ENCODE data around the gene SHH. TPM values are rescaled to one million over a fixed set of nuclear protein-coding genes. Genes with fewer than 3 reads are reported as not detected.

Gene SHH
- total RNA-seq, 1 experiment from 2014 or later: 0.11 TPM

DNA sequence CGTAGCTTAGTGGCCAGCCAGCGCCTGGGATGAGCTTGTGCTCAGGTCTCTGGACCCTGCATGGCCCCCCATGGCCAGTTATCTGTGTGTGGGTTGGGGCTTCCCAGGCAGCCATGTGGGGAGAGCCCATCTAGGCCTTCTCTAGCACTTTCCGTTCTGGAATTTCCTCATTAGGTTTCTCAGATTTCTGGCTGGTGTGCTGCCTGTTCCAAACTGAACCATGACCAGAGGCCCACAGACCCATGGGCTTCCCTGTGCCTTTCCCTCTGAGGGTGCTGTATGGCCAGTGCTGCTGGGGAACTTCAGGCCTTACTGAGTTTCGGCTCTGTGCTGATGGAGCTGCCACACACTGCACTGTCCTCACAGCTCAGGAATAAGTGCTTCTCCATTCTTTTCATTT is 50.2 kb downstream of the SHH start:
- Histone ChIP-seq H3K27me3 (ENCODE audit: low read length) (no peaks in the 10 kb centered on the region), H3K27ac (ENCODE audit: low read length) (no peak overlapping the region), H4K20me1 (ENCODE audit: low read length) (no peaks in the 10 kb centered on the region), H3F3A (ENCODE audit: low read length, unreplicated experiment) (no peaks in the 10 kb centered on the region), H3K4me1 (ENCODE audit: insufficient read depth, low read length) (no peaks in the 10 kb centered on the region), H3K9me2 (replicated peaks; ENCODE audit: low read length) (no peaks in the 10 kb centered on the region), H3K9me3 (ENCODE audit: low read length) (no peaks in the 10 kb centered on the region), H3K4me3 (ENCODE audit: low read length) (no peak overlapping the region), H3K4me2 (ENCODE audit: low read length) (no peak overlapping the region), H3K9ac (ENCODE audit: low read length) (no peak overlapping the region), H3K79me2 (ENCODE audit: low read length) (peaks cover 22% of the 10 kb centered on the region), H3K36me3 (ENCODE audit: low read depth, low read length) (peaks cover 8% of the 10 kb centered on the region), H2AFZ (ENCODE audit: low read length) (no peak overlapping the region)
- DNase-seq: no peak
- intact Hi-C loops (cut with micrococcal nuclease): no loop called here
- no peak for TF ChIP-seq EZH2 (IDR thresholded peaks at IDR 0.05; ENCODE audit: low read length, unreplicated experiment)
- no peak for TF ChIP-seq EZH2phosphoT487 (IDR thresholded peaks at IDR 0.05; ENCODE audit: borderline replicate concordance, low read length)
- TF ChIP-seq, protein P1, sequence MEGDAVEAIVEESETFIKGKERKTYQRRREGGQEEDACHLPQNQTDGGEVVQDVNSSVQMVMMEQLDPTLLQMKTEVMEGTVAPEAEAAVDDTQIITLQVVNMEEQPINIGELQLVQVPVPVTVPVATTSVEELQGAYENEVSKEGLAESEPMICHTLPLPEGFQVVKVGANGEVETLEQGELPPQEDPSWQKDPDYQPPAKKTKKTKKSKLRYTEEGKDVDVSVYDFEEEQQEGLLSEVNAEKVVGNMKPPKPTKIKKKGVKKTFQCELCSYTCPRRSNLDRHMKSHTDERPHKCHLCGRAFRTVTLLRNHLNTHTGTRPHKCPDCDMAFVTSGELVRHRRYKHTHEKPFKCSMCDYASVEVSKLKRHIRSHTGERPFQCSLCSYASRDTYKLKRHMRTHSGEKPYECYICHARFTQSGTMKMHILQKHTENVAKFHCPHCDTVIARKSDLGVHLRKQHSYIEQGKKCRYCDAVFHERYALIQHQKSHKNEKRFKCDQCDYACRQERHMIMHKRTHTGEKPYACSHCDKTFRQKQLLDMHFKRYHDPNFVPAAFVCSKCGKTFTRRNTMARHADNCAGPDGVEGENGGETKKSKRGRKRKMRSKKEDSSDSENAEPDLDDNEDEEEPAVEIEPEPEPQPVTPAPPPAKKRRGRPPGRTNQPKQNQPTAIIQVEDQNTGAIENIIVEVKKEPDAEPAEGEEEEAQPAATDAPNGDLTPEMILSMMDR (conservative IDR thresholded peaks at IDR 0.05; ENCODE audit: low read depth, low read length): no peak
- POLR2A ChIA-PET (ENCODE audit: unreplicated experiment): no interaction called here
- BruUV-seq (replicated peaks): no TSS peak
- ATAC-seq: no peak
- CTCF ChIA-PET: no interaction called here

GRCh38 chr7:155761162-155761561 is 51.1 kb downstream of the SHH start:
- Histone ChIP-seq H4K20me1 (ENCODE audit: low read length) (no peaks in the 10 kb centered on the region), H3K27me3 (ENCODE audit: low read length) (no peaks in the 10 kb centered on the region), H3K4me1 (ENCODE audit: insufficient read depth, low read length) (no peaks in the 10 kb centered on the region), H3K36me3 (ENCODE audit: low read depth, low read length) (peaks cover 12% of the 10 kb centered on the region), H3K9me2 (replicated peaks; ENCODE audit: low read length) (no peaks in the 10 kb centered on the region), H3K79me2 (ENCODE audit: low read length) (peaks cover 31% of the 10 kb centered on the region), H3K27ac (ENCODE audit: low read length) (no peak overlapping the region), H3K4me3 (ENCODE audit: low read length) (no peak overlapping the region), H3F3A (ENCODE audit: low read length, unreplicated experiment) (no peaks in the 10 kb centered on the region), H3K4me2 (ENCODE audit: low read length) (no peak overlapping the region), H3K9ac (ENCODE audit: low read length) (no peak overlapping the region), H3K9me3 (ENCODE audit: low read length) (no peaks in the 10 kb centered on the region), H2AFZ (ENCODE audit: low read length) (no peak overlapping the region)
- intact Hi-C loops (cut with micrococcal nuclease): no loop called here
- TF ChIP-seq, protein P1 (conservative IDR thresholded peaks at IDR 0.05; ENCODE audit: low read depth, low read length): no peak
- TF ChIP-seq EZH2phosphoT487 (IDR thresholded peaks at IDR 0.05; ENCODE audit: borderline replicate concordance, low read length): no peak
- no peak for TF ChIP-seq EZH2 (IDR thresholded peaks at IDR 0.05; ENCODE audit: low read length, unreplicated experiment)
- DNase-seq (no peak), ATAC-seq (no peak)
- BruUV-seq (replicated peaks): no TSS peak
- ChIA-PET POLR2A (ENCODE audit: unreplicated experiment) (no interaction called here), CTCF (no interaction called here)

- TF ChIP-seq EZH2 (IDR thresholded peaks at IDR 0.05; ENCODE audit: low read length, unreplicated experiment): no peak
- no peak for TF ChIP-seq EZH2phosphoT487 (IDR thresholded peaks at IDR 0.05; ENCODE audit: borderline replicate concordance, low read length)
- TF ChIP-seq, protein P1 (conservative IDR thresholded peaks at IDR 0.05; ENCODE audit: low read depth, low read length): no peak
These were observed 52.4 kb downstream of the SHH start for GRCh38 chr7:155759740-155760430.

More at GRCh38 chr7:155759740-155760430, 52.4 kb downstream of the SHH start:
- H3K27ac ChIP-seq (ENCODE audit: low read length): no peak overlapping the region
- H3K4me2 ChIP-seq (ENCODE audit: low read length): no peak overlapping the region
- ChIA-PET CTCF (no interaction called here), POLR2A (ENCODE audit: unreplicated experiment) (no interaction called here)
- no peak overlapping the region for H3K9ac ChIP-seq (ENCODE audit: low read length)
- no peaks in the 10 kb centered on the region for H3K27me3 ChIP-seq (ENCODE audit: low read length)
- DNase-seq: no peak
- H2AFZ ChIP-seq (ENCODE audit: low read length): no peak overlapping the region
- H3F3A ChIP-seq (ENCODE audit: low read length, unreplicated experiment): no peaks in the 10 kb centered on the region
- no peaks in the 10 kb centered on the region for H3K9me2 ChIP-seq (replicated peaks; ENCODE audit: low read length)
- intact Hi-C loops (cut with micrococcal nuclease): no loop called here
- no TSS peak for BruUV-seq (replicated peaks)
- H3K9me3 ChIP-seq (ENCODE audit: low read length): no peaks in the 10 kb centered on the region
- H4K20me1 ChIP-seq (ENCODE audit: low read length): no peaks in the 10 kb centered on the region
- no peak overlapping the region for H3K4me3 ChIP-seq (ENCODE audit: low read length)
- H3K4me1 ChIP-seq (ENCODE audit: insufficient read depth, low read length): no peaks in the 10 kb centered on the region
- peaks cover 12% of the 10 kb centered on the region for H3K36me3 ChIP-seq (ENCODE audit: low read depth, low read length)
- no peak for ATAC-seq
- peaks cover 43% of the 10 kb centered on the region for H3K79me2 ChIP-seq (ENCODE audit: low read length)
